Parathyroid adenoma (tissue), 2 donors: Measurements from ENCODE around the gene MAP6.

Experiments
- H2AFZ ChIP-seq: fragments of 300-600 bp; sonication (generic); one replicate; pipeline ENCODE4 v1.7.0; 2017; ENCODE audit warnings: antibody characterized with exemption, mild to moderate bottlenecking
- H3K27ac ChIP-seq: fragments of 300-600 bp; sonication (generic); one replicate; pipeline ENCODE4 v1.7.0; 2017
- H3K27me3 ChIP-seq: fragments of 300-600 bp; sonication (generic); one replicate; pipeline ENCODE4 v1.7.0; 2017; ENCODE audit warnings: low read length; ENCODE audit not compliant: control insufficient read depth, insufficient read depth
- H3K36me3 ChIP-seq: fragments of 300-600 bp; sonication (generic); one replicate; pipeline ENCODE4 v1.7.0; 2017; ENCODE audit warnings: low read length; ENCODE audit not compliant: control insufficient read depth, insufficient read depth
- H3K4me1 ChIP-seq: fragments of 300-600 bp; sonication (generic); one replicate; pipeline ENCODE4 v1.7.0; 2017; ENCODE audit warnings: control low read depth
- H3K4me2 ChIP-seq: fragments of 300-600 bp; sonication (generic); one replicate; pipeline ENCODE4 v1.7.0; 2017; ENCODE audit warnings: low read length
- H3K4me3 ChIP-seq: fragments of 300-600 bp; sonication (generic); one replicate; pipeline ENCODE4 v1.7.0; 2017; ENCODE audit warnings: low read depth, low read length
- H3K79me2 ChIP-seq: fragments of 300-600 bp; sonication (generic); one replicate; pipeline ENCODE4 v1.7.0; 2017; ENCODE audit warnings: control low read depth
- H3K9ac ChIP-seq: fragments of 300-600 bp; sonication (generic); one replicate; pipeline ENCODE4 v1.7.0; 2017; ENCODE audit warnings: mild to moderate bottlenecking
- H3K9me3 ChIP-seq: fragments of 300-600 bp; sonication (generic); one replicate; pipeline ENCODE4 v1.7.0; 2017; ENCODE audit warnings: low read length; ENCODE audit not compliant: control insufficient read depth
- CTCF ChIP-seq: fragments of 300-600 bp; sonication (generic); IDR thresholded peaks from one replicate; pipeline ENCODE4 v1.7.0; 2017; ENCODE audit warnings: antibody characterized with exemption, mild to moderate bottlenecking
- donor health status: primary hyperparathyroidism.

The MAP6 gene

GRCh38 chr11:75663808-75664207 lies 5.0 kb downstream of the MAP6 start:
- no peak for TF ChIP-seq CTCF
- no peak overlapping the region for H3K4me3 ChIP-seq
- H3K9ac ChIP-seq: no peak overlapping the region
- no peak overlapping the region for H3K4me2 ChIP-seq
- H3K27ac ChIP-seq: no peak overlapping the region
- H3K4me1 ChIP-seq: peaks cover 4% of the 10 kb centered on the region
- H3K79me2 ChIP-seq: peaks cover 3% of the 10 kb centered on the region
- H3K36me3 ChIP-seq: no peaks in the 10 kb centered on the region
- no peaks in the 10 kb centered on the region for H3K27me3 ChIP-seq
- no peaks in the 10 kb centered on the region for H3K9me3 ChIP-seq
- no peak overlapping the region for H2AFZ ChIP-seq

DNA sequence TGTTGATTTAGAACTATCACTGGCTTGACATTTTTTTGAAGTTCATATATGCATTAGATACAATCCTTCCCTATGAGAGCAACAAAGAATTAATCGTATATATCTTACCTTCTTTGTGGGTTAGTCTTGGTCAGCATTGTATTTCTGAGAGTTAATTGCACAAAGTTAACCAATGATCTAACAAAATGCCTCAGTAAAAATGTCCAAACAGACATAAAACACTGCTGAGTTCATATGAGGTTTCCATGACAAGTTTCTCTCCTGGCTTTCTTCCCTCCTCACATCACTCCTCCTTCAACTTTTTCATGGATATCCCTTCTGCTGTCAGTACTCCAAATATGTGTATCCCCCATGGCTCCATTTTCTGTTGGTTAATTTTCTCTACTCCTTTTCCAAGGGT lies 9.0 kb downstream of the MAP6 start:
- Histone ChIP-seq H3K79me2 (peaks cover 2% of the 10 kb centered on the region), H3K27ac (no peak overlapping the region), H3K27me3 (no peaks in the 10 kb centered on the region), H3K4me3 (no peak overlapping the region), H2AFZ (no peak overlapping the region), H3K4me2 (no peak overlapping the region), H3K9me3 (no peaks in the 10 kb centered on the region), H3K36me3 (no peaks in the 10 kb centered on the region), H3K4me1 (no peaks in the 10 kb centered on the region), H3K9ac (no peak overlapping the region)
- TF ChIP-seq CTCF: no peak

DNA sequence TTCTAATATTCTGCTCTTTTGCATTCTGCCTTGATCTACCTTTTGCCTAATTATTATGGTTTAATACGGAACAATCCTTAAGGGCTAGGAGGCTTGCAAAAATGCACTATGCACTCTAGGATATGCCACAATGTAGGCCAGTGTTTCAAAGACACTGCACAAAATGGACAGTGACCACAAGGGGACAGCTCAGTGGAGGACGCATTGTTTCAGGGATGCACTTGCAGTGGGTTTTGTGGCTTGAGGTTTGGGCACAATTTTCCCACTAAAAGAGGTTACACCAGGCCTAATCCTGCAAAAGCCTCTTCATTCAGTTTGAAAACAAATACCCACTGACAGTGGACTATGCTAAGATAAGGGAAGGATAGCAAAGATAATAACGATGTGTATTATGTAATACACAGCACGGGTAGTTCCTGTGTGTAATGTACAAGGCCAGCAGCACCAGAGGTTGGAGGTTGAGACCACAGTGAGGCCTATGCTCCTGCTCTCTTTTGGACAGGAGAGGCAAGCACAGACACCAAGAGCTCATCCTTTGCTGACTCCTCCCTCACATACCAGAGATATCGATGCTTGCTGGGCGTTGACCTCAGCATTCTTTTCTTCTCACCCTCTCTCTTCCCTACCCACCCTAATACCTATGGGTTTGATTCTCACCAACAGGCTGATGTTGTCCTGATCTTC lies 12.7 kb downstream of the MAP6 start:
- H3K4me3 ChIP-seq: no peak overlapping the region

GRCh38 chr11:75655605-75656004 lies 13.2 kb downstream of the MAP6 start:
- Histone ChIP-seq H3K4me1 (no peaks in the 10 kb centered on the region), H2AFZ (no peak overlapping the region), H3K27ac (no peak overlapping the region), H3K9ac (no peak overlapping the region), H3K4me3 (no peak overlapping the region), H3K36me3 (no peaks in the 10 kb centered on the region), H3K79me2 (peaks cover 4% of the 10 kb centered on the region), H3K27me3 (no peaks in the 10 kb centered on the region), H3K4me2 (no peak overlapping the region), H3K9me3 (no peaks in the 10 kb centered on the region)
- no peak for TF ChIP-seq CTCF

More for the DNA sequence above, 12.7 kb downstream of the MAP6 start:
- Histone ChIP-seq H3K9me3 (no peaks in the 10 kb centered on the region), H3K36me3 (no peaks in the 10 kb centered on the region), H2AFZ (no peak overlapping the region), H3K4me1 (no peaks in the 10 kb centered on the region), H3K27me3 (no peaks in the 10 kb centered on the region), H3K79me2 (peaks cover 4% of the 10 kb centered on the region), H3K9ac (no peak overlapping the region), H3K27ac (no peak overlapping the region), H3K4me2 (no peak overlapping the region)
- no peak for TF ChIP-seq CTCF

DNA sequence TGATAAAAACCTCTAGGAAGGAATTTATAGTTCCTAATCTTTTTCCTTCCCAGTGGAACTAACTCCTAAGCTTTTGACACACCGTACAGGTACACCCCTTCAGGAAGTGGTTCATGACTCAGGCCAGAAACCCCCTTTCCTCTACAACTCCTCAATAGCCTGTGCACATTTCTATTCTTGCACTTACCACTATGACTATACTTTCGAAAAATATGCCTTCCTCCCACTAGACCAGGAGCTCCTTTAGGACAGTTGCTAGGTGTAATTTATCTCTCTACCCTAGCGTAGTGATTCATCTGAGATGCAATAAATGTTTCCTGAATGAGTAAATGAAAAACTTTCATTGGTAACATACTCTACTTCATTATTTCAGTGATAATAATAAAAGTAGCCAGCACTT lies 14.5 kb downstream of the MAP6 start:
- no peak overlapping the region for H3K4me2 ChIP-seq
- no peaks in the 10 kb centered on the region for H3K9me3 ChIP-seq
- H3K79me2 ChIP-seq: peaks cover 4% of the 10 kb centered on the region
- no peak overlapping the region for H3K27ac ChIP-seq
- H3K9ac ChIP-seq: no peak overlapping the region
- no peak overlapping the region for H3K4me3 ChIP-seq
- H2AFZ ChIP-seq: no peak overlapping the region
- no peaks in the 10 kb centered on the region for H3K36me3 ChIP-seq
- TF ChIP-seq CTCF: no peak
- no peaks in the 10 kb centered on the region for H3K4me1 ChIP-seq
- no peaks in the 10 kb centered on the region for H3K27me3 ChIP-seq
